Islet of Langerhans (tissue), 1 donor: ENCODE measurements around the gene RGS16.
A peak's percentile ranks its signal among the peaks of the same experiment; 100 is the strongest.

ENCODE experiments used
- FAIRE-seq: peaks from one replicate; lab custom pipeline; 2011; peaks lifted over from hg19 to GRCh38; lab: Jason Lieb, UNC

Gene RGS16

GRCh38 chr1:182629499-182630096 lies 25.4 kb upstream of the RGS16 start:
- FAIRE-seq: no peak

- no peak for FAIRE-seq
These were observed 24.9 kb upstream of the RGS16 start for GRCh38 chr1:182629080-182629479.

DNA sequence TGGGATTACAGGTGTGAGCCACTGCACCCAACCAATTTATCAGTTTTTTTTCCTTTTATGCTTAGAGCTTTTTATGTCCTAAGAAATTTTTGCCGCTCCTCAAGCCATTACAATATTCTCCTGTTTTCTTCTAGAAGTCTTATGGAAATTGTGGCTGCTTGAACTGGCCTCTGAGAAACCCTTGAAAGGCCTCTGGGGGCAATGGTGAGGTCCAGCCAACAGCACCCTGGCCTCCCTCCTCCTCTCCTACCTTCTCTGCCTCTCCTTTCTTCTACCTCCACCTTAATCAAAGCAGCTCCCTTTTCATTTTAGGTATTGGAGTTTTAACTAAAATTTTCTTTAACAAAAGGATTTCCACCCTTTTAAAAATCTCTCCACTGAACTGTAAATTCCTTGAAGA lies 24.5 kb upstream of the RGS16 start:
- no peak for FAIRE-seq

- FAIRE-seq: peak; percentile 92
These were observed 23.4 kb upstream of the RGS16 start for GRCh38 chr1:182627622-182628021.

DNA sequence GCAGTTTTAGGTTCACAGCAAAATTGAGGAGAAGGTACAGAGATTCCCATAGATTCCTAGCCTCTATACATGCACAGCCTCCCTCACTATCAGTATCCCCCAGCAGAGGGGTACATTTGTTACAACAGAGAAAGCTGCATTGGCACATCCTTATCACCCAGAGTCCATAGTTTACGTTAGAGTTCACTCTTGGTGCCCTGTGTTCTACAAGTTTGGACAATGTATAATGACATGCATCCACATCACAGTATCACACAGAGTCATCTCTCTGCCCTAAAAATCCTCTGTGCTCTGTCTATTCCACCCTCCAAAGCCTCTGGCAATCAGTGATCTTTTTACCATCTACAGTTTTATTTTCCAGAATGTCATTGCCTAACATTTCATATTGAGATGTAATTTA lies 22.3 kb upstream of the RGS16 start:
- no peak for FAIRE-seq

DNA sequence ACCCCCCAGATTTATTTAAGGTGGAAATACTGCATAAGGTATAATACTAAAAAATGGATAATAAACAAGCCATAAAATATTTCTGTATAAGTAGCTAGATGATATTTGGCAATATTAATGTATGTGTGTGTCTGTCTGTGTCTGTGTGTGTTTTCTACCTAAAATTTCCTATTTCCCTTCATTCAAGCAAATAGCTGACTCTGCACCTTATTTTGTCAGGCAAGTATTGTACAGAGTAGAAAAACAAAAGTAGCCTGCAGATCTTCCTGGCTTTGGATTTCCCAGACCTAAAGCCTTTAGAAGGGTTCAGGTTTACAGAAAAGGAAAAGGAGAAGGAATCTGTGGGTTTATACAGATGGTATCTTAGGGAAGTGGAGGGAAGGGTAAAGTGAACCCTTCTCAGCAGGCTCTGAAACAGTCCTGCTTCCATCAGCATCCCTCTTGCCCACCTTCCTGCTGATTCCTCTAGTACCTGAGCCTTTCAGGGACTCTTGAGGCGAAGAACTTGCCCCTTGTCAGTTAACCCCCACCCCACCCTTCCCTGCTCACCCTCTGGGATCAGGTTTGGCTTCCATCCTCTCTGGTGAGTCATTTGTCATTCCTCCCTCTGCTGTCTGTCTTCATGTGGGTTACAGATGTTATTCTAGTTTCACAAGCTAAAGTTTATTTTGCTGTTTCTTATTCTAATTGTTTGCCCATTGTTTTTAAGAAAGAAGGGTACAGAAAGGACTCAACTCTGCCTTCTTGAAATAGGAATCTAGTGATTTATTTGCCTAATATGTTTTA lies 21.7 kb upstream of the RGS16 start:
- FAIRE-seq: no peak

DNA sequence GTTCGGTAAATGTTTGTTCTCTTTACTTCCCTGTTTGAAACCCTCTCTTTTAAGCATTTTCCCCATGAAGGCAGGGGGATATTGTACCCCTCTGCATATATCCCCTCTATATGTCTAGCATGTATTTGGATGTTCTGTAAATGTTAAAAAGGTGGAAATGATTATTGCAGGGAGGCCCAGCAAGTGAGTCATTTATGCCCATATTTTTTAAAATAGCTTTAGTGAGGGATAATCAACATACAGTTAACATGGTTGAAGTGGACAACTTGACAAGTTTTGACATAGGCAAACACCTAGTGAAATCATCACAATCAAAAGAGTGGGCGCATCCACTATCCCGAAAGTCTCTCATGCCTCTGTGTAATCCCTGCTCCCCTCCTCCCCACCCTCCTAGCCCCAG lies 20.8 kb upstream of the RGS16 start:
- FAIRE-seq: no peak

DNA sequence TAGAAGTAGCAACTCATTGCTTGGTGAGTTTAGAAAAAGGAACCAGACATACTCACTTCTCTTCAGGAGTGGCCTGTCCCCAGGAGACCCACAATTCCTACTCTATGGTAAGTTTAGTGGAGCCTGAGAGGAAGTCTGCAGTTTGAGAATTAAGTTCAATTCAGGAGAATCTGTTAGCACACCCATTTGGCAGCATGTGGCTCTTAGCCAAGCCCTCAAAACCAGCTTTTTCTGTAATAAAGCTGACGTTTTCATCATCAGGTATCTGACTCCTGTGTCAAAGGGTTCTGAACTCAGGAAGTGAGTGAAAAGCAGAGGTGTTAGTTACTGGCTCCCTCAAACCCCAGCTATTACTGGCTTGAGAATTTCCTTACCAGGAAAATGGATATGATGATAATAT lies 20.4 kb upstream of the RGS16 start:
- no peak for FAIRE-seq

GRCh38 chr1:182622901-182623528 lies 18.8 kb upstream of the RGS16 start:
- FAIRE-seq: no peak

GRCh38 chr1:182621906-182622305 lies 17.7 kb upstream of the RGS16 start:
- FAIRE-seq: no peak

DNA sequence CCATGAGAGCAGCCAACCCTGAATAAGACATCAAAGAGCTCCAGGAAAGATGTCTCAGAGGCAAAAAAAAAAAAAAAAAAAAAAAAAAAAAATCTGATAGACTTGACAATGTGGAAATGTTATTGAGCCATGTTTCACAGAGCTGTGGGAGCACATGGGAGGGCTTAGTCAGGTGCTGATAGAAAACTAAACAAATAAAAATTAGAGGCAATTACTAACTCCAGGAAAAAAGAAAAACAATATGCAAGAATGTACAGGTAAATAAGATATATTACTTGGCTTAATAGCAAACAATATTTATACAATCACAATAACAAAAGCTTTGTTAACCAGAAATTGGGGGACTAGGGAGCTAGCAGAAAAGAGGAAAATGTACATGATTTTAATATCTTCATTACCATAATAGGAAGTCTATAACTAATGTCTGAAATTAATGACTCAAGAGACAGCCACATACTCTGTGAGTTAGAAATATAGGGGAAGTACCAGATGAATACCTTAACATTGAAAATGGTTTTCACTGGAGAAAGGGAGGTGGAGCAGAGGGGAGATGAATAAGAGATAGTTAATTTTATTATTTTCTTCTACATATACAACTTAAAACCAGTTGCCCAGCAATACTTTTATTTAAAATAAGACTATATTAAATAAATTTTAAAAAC lies 16.9 kb upstream of the RGS16 start:
- FAIRE-seq: no peak

DNA sequence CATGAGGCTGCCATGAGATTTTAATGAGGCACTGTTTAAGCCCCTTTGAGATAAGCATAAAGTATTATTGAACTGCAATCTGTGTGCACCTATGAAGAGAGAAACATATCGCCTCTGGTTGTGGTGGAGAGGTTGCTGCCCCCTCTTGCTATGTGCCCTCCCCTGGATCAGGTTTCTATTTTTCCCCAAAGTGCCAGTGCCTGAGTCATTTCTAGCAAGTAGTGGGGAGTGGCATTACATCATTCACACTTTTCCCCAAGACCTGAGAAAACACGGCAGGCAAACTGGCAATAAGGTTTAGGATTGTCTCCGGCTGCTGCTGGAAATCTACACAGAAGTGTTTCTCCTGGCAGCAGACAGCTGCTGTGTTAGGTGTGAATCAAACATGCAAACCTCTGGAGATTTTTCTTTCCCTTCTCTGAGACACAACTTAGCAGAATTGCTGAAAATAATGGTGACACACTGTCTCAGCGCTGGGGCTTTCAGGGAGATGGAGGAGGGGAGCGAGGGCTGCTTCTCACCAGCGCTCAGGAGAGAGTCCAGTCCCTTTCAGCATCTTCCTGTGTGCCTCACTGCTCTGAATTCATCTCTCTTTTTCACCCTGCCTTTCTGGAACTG lies 13.7 kb upstream of the RGS16 start:
- FAIRE-seq: no peak

GRCh38 chr1:182617014-182617429 lies 12.8 kb upstream of the RGS16 start:
- no peak for FAIRE-seq

DNA sequence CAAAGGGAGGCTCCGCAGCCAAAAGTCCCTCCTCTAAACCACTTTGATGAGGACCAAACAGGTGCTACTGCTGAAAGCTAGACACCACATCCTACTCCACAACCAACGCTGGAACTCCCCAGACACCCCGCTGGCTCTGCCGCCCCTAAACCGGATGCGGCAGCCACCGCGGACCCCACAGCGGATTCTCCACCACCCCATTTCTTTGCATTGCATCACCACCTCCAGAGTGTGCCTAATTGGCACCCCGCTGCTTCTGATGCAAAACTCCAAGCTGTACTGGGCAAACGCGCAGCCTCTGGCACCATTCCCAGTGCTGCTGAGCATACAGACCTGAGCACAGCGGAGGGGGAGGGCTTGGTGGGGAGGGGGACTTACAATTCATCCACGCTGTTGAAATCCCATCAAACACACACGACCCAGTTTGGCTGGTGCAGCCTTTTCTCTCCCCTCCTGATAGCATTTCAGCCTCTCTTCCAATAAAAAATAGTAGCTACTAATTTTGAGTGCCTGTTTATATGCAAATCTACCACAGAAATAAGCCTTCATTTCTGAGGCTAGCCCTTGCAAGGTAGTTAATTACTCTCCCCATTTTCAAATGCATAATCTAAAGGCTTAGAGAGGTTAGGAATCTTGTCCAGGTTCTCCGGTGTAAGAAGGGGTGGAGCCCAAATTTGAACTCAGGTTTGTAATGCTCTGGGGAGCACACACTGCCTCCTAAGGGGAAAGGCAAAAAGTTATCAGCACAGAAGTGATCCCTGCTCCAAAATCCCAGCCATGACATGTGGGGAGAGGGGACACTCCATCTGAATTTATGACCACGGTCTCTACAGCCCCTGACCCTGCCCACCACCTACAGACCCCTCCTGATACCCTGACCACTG lies 12.2 kb upstream of the RGS16 start:
- FAIRE-seq: no peak

DNA sequence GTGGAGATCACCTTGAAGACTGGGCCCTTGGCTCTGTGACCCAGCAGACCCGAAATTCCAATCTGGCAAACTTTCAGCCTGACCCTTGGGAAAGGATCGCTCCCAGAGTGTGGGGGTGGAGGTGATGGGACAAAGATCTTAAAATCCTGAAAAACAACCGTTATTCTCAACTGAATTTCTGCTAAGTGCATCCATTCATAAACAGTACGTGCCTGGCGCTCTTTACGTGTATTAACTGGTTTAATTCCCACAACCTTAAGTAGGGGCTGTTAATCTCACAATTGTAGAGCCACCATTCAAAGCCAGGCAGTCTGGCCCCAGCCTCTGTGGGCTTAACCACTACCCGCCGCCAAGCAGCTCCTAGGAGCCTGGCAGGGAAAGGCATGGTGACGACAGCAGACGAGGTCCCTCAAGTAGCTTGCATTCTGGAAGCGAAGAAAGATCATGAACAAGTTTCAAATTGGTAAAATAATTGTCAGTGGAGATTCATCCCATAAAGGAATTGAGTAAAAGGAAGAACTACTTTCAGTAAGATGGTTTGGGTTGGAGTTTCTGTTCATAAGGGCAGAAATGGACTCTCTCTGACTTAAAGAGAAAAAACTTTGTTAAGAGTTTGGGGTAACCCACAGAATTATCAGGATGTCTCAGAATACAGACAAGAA lies 11.4 kb upstream of the RGS16 start:
- FAIRE-seq: no peak

DNA sequence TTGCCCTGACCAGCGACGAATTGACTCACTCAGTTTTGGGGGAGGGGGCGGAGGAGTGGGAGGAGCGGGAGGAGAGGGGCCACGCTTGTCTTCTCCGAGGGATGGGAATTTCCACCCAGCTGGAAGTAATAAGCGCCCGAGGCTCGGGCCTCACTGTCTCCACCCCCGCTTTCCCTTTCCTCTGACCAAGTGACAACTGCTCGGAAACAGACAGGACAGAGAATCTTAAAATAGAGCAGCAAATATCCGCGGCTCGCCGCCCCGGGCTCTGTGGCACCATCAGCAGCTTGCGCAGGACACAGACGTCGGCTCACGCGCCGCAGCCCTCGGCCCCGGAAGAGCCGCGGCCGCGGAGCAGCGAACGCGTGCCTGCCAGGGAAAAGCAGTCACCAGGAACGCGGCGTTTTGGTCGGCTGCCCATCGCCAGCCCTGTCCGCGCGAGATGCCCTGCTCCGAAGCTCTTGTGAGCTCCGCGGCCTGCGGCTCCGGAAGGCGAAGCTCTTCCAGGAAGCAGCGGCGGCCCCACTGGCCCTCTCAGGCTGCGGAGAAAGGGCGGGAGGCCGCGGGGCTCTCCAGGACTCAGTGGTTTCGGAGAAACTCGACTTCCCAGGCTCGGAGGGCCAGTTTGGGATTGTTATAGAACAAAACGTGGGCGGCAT lies 10.7 kb upstream of the RGS16 start:
- no peak for FAIRE-seq

DNA sequence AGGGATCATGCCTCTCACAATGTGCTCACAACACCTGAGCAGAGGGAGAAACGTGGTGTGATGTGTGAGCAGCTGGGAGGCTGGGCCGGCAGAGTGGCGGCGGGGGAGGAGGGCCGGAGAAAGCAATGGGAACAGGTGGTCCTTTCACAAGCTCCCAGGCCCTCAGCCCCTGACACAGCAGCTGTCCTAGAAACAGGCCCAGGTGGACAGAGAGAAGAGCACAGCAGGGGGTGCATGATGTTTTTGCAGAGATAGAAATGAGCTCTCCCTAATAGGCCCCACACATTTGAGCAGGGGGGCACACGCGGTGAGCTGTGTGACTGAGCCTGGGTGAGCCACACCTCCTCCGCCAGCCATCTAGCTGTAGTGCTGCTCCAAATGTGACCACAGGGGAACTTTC lies 7.6 kb upstream of the RGS16 start:
- no peak for FAIRE-seq

GRCh38 chr1:182611326-182611725 lies 7.1 kb upstream of the RGS16 start:
- FAIRE-seq: no peak

DNA sequence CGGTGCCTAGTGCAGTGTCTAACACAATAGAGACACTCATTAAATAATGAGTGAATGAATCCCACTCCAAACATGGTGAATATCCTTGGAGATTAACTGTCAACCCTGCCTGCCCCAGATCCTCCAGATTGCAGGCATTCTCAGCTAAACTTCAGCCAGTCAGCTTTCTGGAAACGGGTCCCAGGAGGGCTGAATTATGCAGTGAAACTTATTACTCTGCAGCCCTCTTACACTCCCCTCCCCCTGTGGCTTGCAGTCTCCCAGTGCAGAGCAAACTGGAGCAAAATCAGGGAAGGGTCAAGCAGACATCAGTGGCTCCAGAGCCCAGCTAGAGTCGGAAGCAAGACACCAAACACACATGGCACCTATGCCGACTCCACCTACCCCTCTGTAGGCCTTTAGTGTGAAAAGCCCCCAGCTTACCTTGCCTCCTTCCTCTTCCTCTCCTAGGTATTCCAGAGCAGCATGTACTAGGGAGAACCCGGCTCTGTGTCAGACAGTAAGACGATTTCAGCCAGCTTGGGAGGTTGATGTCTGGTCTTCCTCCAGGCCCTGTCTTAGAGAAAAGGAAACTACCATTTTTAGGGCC lies 6.5 kb upstream of the RGS16 start:
- no peak for FAIRE-seq
